Measurements from ENCODE around the gene SLCO1C1.

- TF ChIP-seq CTCF (IDR thresholded peaks at IDR 0.05; ENCODE audit: poor library complexity) (no peak), EZH2phosphoT487 (IDR thresholded peaks at IDR 0.05; ENCODE audit: low read depth, severe bottlenecking, unreplicated experiment) (no peak)
Measured at GRCh38 chr12:20653871-20654270, 41.3 kb upstream of the SLCO1C1 start.
